ENCODE results near the gene ZDHHC7.

The ZDHHC7 gene

DNA sequence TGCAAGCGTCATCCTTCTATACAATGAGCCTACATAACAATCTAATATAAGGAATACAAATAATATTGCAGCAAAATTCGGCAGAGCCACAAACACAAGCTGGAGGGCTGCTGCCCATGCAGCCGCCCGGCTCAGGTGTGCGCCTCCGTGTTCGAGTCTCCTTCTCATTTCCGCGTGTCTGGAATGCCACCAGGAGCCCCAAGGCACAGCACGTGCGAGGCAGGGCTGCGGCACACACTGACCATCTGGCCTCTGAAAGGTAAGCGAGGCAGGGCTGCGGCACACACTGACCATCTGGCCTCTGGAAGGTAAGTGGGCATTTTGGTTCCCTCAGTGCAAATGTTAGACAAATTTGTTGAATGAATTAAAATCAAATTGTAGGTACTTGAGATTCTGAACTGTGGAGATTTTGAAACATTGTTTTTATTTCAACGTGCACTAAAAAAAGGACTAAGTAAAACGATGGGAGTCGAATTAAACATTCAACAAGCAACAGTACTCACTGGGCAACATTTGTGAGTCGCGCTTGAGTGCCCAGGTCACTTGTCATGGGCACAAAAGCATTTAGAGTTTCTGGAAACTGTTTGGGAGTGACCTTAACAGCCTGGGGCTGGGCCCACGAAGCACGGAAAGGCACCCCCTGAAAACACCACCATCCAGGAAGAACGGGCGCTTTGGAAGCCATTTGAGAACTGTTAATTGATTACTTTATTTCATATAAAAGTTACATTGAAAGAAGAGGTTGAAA, 37.4 kb downstream of the ZDHHC7 start:
- TF ChIP-seq ZNF624 (tag by site-specific recombination; IDR thresholded peaks at IDR 0.05), result no peak
- TF ChIP-seq, protein P1, sequence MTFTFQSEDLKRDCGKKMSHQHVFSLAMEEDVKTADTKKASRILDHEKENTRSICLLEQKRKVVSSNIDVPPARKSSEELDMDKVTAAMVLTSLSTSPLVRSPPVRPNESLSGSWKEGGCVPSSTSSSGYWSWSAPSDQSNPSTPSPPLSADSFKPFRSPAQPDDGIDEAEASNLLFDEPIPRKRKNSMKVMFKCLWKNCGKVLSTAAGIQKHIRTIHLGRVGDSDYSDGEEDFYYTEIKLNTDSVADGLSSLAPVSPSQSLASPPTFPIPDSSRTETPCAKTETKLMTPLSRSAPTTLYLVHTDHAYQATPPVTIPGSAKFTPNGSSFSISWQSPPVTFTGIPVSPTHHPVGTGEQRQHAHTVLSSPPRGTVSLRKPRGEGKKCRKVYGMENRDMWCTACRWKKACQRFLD (tag by site-specific recombination; IDR thresholded peaks at IDR 0.05), result no peak
- no peak for TF ChIP-seq BCL11B (tag by site-specific recombination; IDR thresholded peaks at IDR 0.05; ENCODE audit: low read depth)
- no peak for TF ChIP-seq ZNF302 (tag by site-specific recombination; IDR thresholded peaks at IDR 0.05; ENCODE audit: low read depth)
- no peak for TF ChIP-seq KLF1 (tag by site-specific recombination; IDR thresholded peaks at IDR 0.05)
- TF ChIP-seq GLI2 (tag by site-specific recombination; IDR thresholded peaks at IDR 0.05; ENCODE audit: borderline replicate concordance, low read depth), result no peak
- no peak for TF ChIP-seq KLF9 (tag by site-specific recombination; IDR thresholded peaks at IDR 0.05; ENCODE audit: low read depth)
- no peak for TF ChIP-seq ZNF274 (IDR thresholded peaks at IDR 0.05; ENCODE audit: low read length)
- TF ChIP-seq ZNF274 (tag by site-specific recombination; IDR thresholded peaks at IDR 0.05; ENCODE audit: borderline replicate concordance), result no peak
- TF ChIP-seq SCRT2 (tag by site-specific recombination; IDR thresholded peaks at IDR 0.05), result no peak
- no peak for TF ChIP-seq ZNF394 (tag by site-specific recombination; IDR thresholded peaks at IDR 0.05; ENCODE audit: borderline replicate concordance)
- TF ChIP-seq, protein P2, sequence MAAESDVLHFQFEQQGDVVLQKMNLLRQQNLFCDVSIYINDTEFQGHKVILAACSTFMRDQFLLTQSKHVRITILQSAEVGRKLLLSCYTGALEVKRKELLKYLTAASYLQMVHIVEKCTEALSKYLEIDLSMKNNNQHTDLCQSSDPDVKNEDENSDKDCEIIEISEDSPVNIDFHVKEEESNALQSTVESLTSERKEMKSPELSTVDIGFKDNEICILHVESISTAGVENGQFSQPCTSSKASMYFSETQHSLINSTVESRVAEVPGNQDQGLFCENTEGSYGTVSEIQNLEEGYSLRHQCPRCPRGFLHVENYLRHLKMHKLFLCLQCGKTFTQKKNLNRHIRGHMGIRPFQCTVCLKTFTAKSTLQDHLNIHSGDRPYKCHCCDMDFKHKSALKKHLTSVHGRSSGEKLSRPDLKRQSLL (tag by site-specific recombination; IDR thresholded peaks at IDR 0.05), result no peak
- TF ChIP-seq ZNF830 (tag by site-specific recombination; IDR thresholded peaks at IDR 0.05; ENCODE audit: low read depth), result no peak
- no peak for TF ChIP-seq ZNF202 (tag by site-specific recombination; IDR thresholded peaks at IDR 0.05; ENCODE audit: borderline replicate concordance)
- no peak for TF ChIP-seq ZNF18 (tag by site-specific recombination; IDR thresholded peaks at IDR 0.05)
- no peak for TF ChIP-seq ZNF37A (tag by site-specific recombination; IDR thresholded peaks at IDR 0.05)
- Histone ChIP-seq H3K9me3 (ENCODE audit: control insufficient read depth, insufficient read depth, low read depth, low read length) (no peaks in the 10 kb centered on the region), H3K36me3 (ENCODE audit: control insufficient read depth in 2 of 2, insufficient read depth in 1 of 2, low read length in 2 of 2) (peaks cover 7 to 48% of the 10 kb centered on the region in 2 experiments; a peak in 2 of 3 replicates), H3K27ac (ENCODE audit: extremely low read depth, low read depth, low read length) (no peak overlapping the region), H3K4me1 (ENCODE audit: control insufficient read depth, insufficient read depth, low read length) (no peaks in the 10 kb centered on the region), H3K4me3 (ENCODE audit: low read depth, low read length) (no peak overlapping the region)
- POLR2A ChIA-PET, result no interaction called here
- CTCF ChIA-PET, result interaction anchor here (1.3 to 7.9 kb wide), 3 partner anchors 21 to 302 kb away, joined by 3 to 78 read pairs (median 73); no protein-coding TSS in a partner anchor

DNA sequence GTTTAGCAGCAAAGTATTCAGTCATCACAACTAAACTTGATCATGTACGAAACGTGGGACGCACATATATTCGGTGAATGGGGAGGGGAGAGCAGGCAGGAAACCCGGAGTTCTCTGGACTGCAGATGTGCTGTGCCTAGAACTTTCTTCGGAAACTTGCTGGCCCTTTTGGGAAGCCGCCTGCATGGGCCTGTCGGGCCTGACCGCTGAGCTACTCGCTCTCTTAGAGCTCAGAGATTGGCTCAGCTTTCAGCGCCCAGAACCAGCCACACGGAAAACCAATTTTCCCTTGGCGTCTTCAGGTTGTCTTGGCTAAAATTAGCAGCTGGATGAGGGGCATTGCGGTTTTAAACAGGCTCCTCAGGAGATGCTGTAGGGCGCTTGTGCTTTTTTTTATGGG, 38.1 kb downstream of the ZDHHC7 start:
- Histone ChIP-seq H3K36me3 (ENCODE audit: control insufficient read depth in 2 of 2, insufficient read depth in 1 of 2, low read length in 2 of 2) (peaks cover 7 to 45% of the 10 kb centered on the region in 2 experiments; a peak in 2 of 3 replicates), H3K9me3 (ENCODE audit: control insufficient read depth, insufficient read depth, low read depth, low read length) (no peaks in the 10 kb centered on the region), H3K4me1 (ENCODE audit: control insufficient read depth, insufficient read depth, low read length) (no peaks in the 10 kb centered on the region), H3K27ac (ENCODE audit: extremely low read depth, low read depth, low read length) (no peak overlapping the region), H3K4me3 (ENCODE audit: low read depth, low read length) (no peak overlapping the region)
- ChIA-PET CTCF (interaction anchor here (0.6 to 7.9 kb wide), 8 partner anchors 19 to 652 kb away, joined by 3 to 144 read pairs (median 16); no protein-coding TSS in a partner anchor), POLR2A (no interaction called here)
- TF ChIP-seq ZNF2 (tag by site-specific recombination; IDR thresholded peaks at IDR 0.05) (no peak), ZNF114 (tag by site-specific recombination; IDR thresholded peaks at IDR 0.05) (no peak), ZNF157 (tag by site-specific recombination; IDR thresholded peaks at IDR 0.05) (no peak), HOXD13 (CRISPR knock-in tag; IDR thresholded peaks at IDR 0.05; ENCODE audit: borderline replicate concordance) (no peak), ZNF555 (tag by site-specific recombination; conservative IDR thresholded peaks at IDR 0.05) (no peak)
- TF ChIP-seq, protein P3, sequence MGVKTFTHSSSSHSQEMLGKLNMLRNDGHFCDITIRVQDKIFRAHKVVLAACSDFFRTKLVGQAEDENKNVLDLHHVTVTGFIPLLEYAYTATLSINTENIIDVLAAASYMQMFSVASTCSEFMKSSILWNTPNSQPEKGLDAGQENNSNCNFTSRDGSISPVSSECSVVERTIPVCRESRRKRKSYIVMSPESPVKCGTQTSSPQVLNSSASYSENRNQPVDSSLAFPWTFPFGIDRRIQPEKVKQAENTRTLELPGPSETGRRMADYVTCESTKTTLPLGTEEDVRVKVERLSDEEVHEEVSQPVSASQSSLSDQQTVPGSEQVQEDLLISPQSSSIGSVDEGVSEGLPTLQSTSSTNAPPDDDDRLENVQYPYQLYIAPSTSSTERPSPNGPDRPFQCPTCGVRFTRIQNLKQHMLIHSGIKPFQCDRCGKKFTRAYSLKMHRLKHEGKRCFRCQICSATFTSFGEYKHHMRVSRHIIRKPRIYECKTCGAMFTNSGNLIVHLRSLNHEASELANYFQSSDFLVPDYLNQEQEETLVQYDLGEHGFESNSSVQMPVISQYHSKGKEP (tag by site-specific recombination; IDR thresholded peaks at IDR 0.05), result no peak
- TF ChIP-seq, protein P4, sequence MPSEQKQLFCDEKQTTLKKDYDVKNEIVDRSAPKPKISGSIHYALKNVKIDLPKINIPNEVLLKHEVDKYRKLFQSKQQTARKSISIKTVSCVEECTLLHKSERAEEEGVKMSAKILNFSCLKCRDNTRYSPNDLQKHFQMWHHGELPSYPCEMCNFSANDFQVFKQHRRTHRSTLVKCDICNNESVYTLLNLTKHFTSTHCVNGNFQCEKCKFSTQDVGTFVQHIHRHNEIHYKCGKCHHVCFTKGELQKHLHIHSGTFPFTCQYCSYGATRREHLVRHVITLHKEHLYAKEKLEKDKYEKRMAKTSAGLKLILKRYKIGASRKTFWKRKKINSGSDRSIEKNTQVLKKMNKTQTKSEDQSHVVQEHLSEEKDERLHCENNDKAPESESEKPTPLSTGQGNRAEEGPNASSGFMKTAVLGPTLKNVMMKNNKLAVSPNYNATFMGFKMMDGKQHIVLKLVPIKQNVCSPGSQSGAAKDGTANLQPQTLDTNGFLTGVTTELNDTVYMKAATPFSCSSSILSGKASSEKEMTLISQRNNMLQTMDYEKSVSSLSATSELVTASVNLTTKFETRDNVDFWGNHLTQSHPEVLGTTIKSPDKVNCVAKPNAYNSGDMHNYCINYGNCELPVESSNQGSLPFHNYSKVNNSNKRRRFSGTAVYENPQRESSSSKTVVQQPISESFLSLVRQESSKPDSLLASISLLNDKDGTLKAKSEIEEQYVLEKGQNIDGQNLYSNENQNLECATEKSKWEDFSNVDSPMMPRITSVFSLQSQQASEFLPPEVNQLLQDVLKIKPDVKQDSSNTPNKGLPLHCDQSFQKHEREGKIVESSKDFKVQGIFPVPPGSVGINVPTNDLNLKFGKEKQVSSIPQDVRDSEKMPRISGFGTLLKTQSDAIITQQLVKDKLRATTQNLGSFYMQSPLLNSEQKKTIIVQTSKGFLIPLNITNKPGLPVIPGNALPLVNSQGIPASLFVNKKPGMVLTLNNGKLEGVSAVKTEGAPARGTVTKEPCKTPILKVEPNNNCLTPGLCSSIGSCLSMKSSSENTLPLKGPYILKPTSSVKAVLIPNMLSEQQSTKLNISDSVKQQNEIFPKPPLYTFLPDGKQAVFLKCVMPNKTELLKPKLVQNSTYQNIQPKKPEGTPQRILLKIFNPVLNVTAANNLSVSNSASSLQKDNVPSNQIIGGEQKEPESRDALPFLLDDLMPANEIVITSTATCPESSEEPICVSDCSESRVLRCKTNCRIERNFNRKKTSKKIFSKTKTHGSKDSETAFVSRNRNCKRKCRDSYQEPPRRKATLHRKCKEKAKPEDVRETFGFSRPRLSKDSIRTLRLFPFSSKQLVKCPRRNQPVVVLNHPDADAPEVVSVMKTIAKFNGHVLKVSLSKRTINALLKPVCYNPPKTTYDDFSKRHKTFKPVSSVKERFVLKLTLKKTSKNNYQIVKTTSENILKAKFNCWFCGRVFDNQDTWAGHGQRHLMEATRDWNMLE (tag by site-specific recombination; conservative IDR thresholded peaks at IDR 0.05; ENCODE audit: low read depth), result no peak

Data from HEK293 (cell line).